ENCODE measurements around the gene GATAD2A. TPM values are rescaled to one million over a fixed set of nuclear protein-coding genes. Genes with fewer than 3 reads are reported as not detected.

Gene GATAD2A
- total and polyA plus RNA-seq, 4 donors, result 14.2 to 44.1 (median 35.0) TPM

DNA sequence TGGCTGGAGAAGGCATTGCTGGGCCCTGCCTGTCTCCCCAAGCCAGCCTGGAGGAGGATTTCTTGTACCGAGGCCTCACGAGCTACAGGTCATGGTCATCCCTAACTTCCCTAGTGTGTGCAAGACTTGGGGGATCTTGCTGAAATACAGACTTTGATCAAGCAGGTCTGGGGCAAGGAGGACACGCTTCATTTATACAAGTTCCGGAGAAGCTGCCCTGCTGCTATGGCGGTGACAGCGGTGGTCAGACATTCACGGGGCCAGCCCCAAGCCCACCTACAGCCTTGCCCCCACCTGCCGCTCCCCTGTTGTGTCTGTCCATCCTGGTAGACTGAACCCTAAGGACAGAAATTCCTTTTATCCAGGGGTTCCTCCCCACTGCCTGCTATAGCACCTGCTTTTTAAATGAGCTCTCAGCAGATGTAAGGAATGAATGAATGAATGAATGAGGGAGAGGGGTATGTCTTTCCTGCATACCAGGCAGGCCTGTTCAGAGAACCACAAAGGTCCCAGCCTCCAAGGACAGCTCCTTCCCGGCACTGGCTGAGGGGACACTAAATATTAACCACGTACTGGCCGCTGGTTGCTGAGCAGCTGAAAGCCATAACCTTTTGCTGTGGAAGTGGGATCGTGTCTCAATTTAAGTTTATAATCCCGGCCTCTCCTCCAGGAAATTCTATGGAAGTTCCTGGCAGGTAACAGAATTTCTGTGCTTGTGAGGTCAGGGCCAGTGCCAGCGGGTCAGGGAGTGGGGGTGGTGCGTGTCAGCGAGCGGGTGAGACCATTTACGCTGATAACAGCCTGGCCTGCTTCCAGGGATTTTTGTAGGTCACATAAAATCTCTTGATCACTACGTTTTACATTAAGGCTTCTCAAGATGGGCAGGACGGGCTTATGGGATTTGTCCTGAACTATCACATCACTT, 82.7 kb downstream of the GATAD2A start:
- Histone ChIP-seq H3K27me3 (ENCODE audit: control insufficient read depth, insufficient read depth, low read length) (no peaks in the 10 kb centered on the region), H3K27ac (ENCODE audit: low read depth, low read length) (peak overlapping the region; percentile 43), H3K36me3 (ENCODE audit: control insufficient read depth, insufficient read depth, low read length) (peaks cover 38% of the 10 kb centered on the region), H3K9me3 (ENCODE audit: control insufficient read depth, insufficient read depth, low read length) (no peaks in the 10 kb centered on the region), H3K4me1 (ENCODE audit: control insufficient read depth, insufficient read depth, low read length) (peaks cover 53% of the 10 kb centered on the region), H3K4me3 (ENCODE audit: low read depth, low read length) (no peak overlapping the region)
- peak in 1 of 6 donors; percentile 6 for DNase-seq (ENCODE audit: low read depth in 4 of 6, low spot score in 6 of 6)
- 56% methylated on average over 13 of the region's 20 CpGs for WGBS (ENCODE audit: insufficient coverage)

DNA sequence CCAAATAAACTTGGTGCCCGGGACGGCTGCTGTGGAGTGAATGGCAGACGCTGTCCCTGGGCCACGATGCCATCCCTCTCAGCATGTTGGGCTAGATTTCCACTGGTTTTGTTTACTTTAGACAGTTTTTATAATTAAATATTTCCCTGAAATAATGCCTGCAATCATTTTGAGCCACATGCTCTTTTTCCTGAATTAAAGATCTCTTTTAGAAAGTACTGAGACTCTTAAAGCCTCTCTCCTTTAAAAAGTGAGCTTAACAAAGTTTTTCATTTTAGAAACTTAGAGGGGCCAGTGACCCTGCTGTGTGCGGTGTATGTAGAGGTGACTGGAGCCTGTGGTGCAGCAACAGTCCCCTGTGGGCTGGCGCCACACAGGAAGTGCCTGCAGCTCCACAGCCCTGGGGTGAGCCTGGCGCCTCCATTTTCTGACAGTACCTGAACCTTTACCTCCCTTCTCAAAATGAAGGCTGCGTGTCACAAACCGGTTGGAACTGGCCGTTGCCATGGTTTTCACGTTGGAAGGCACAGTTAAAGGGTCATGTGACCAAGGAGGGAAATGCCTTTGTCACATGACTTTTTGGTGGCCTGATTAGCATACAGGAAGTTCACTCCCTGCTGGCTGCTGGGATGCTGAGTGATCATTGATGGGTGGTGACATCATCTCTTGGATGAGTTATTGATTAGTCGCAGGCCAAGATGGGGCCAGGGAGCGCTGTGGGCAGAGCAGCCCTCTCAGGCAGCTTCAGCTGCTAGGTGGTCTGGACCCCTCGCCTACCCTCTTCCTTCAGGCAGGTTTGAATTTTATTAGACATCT, 83.6 kb downstream of the GATAD2A start:
- H3K4me3 ChIP-seq (ENCODE audit: low read depth, low read length), result no peak overlapping the region
- peak; percentile 49 to 98 (median 76) for DNase-seq (ENCODE audit: low read depth in 4 of 6, low spot score in 6 of 6)
- WGBS (ENCODE audit: insufficient coverage), result 24% methylated on average over 8 of the region's 14 CpGs
- H3K27me3 ChIP-seq (ENCODE audit: control insufficient read depth, insufficient read depth, low read length), result no peaks in the 10 kb centered on the region
- no peaks in the 10 kb centered on the region for H3K9me3 ChIP-seq (ENCODE audit: control insufficient read depth, insufficient read depth, low read length)
- H3K4me1 ChIP-seq (ENCODE audit: control insufficient read depth, insufficient read depth, low read length), result peaks cover 51% of the 10 kb centered on the region
- H3K36me3 ChIP-seq (ENCODE audit: control insufficient read depth, insufficient read depth, low read length), result peaks cover 40% of the 10 kb centered on the region
- H3K27ac ChIP-seq (ENCODE audit: low read depth, low read length), result peak overlapping the region; percentile 43

- no peak overlapping the region for H3K4me3 ChIP-seq (ENCODE audit: low read depth, low read length)
- no peaks in the 10 kb centered on the region for H3K27me3 ChIP-seq (ENCODE audit: control insufficient read depth, insufficient read depth, low read length)
- DNase-seq (ENCODE audit: low read depth in 4 of 6, low spot score in 6 of 6), result no peak
- peaks cover 49% of the 10 kb centered on the region for H3K4me1 ChIP-seq (ENCODE audit: control insufficient read depth, insufficient read depth, low read length)
- WGBS (ENCODE audit: insufficient coverage), result 84% methylated on average over 9 of the region's 9 CpGs
- peak overlapping the region; percentile 43 for H3K27ac ChIP-seq (ENCODE audit: low read depth, low read length)
- no peaks in the 10 kb centered on the region for H3K9me3 ChIP-seq (ENCODE audit: control insufficient read depth, insufficient read depth, low read length)
- H3K36me3 ChIP-seq (ENCODE audit: control insufficient read depth, insufficient read depth, low read length), result peaks cover 48% of the 10 kb centered on the region
Observed at GRCh38 chr19:19489804-19490204, 84.3 kb downstream of the GATAD2A start.

GRCh38 chr19:19490214-19490968, 84.9 kb downstream of the GATAD2A start:
- no peaks in the 10 kb centered on the region for H3K27me3 ChIP-seq (ENCODE audit: control insufficient read depth, insufficient read depth, low read length)
- H3K27ac ChIP-seq (ENCODE audit: low read depth, low read length), result peak overlapping the region; percentile 43
- no peaks in the 10 kb centered on the region for H3K9me3 ChIP-seq (ENCODE audit: control insufficient read depth, insufficient read depth, low read length)
- peaks cover 43% of the 10 kb centered on the region for H3K4me1 ChIP-seq (ENCODE audit: control insufficient read depth, insufficient read depth, low read length)
- peak; percentile 71 to 97 (median 80) for DNase-seq (ENCODE audit: low read depth in 4 of 6, low spot score in 6 of 6)
- peaks cover 51% of the 10 kb centered on the region for H3K36me3 ChIP-seq (ENCODE audit: control insufficient read depth, insufficient read depth, low read length)
- H3K4me3 ChIP-seq (ENCODE audit: low read depth, low read length), result no peak overlapping the region
- 31% methylated on average over 19 of the region's 20 CpGs for WGBS (ENCODE audit: insufficient coverage)

GRCh38 chr19:19491321-19492025, 86.0 kb downstream of the GATAD2A start:
- DNase-seq (ENCODE audit: low read depth in 4 of 6, low spot score in 6 of 6), result no peak
- H3K36me3 ChIP-seq (ENCODE audit: control insufficient read depth, insufficient read depth, low read length), result peaks cover 52% of the 10 kb centered on the region
- H3K9me3 ChIP-seq (ENCODE audit: control insufficient read depth, insufficient read depth, low read length), result no peaks in the 10 kb centered on the region
- 92% methylated on average over 15 of the region's 15 CpGs for WGBS (ENCODE audit: insufficient coverage)
- peaks cover 36% of the 10 kb centered on the region for H3K4me1 ChIP-seq (ENCODE audit: control insufficient read depth, insufficient read depth, low read length)
- H3K27ac ChIP-seq (ENCODE audit: low read depth, low read length), result no peak overlapping the region
- no peaks in the 10 kb centered on the region for H3K27me3 ChIP-seq (ENCODE audit: control insufficient read depth, insufficient read depth, low read length)
- H3K4me3 ChIP-seq (ENCODE audit: low read depth, low read length), result no peak overlapping the region

- 97% methylated on average over 18 of the region's 21 CpGs for WGBS (ENCODE audit: insufficient coverage)
- no peak overlapping the region for H3K27ac ChIP-seq (ENCODE audit: low read depth, low read length)
- peaks cover 32% of the 10 kb centered on the region for H3K4me1 ChIP-seq (ENCODE audit: control insufficient read depth, insufficient read depth, low read length)
- no peak for DNase-seq (ENCODE audit: low read depth in 4 of 6, low spot score in 6 of 6)
- H3K4me3 ChIP-seq (ENCODE audit: low read depth, low read length), result no peak overlapping the region
- no peaks in the 10 kb centered on the region for H3K9me3 ChIP-seq (ENCODE audit: control insufficient read depth, insufficient read depth, low read length)
- H3K36me3 ChIP-seq (ENCODE audit: control insufficient read depth, insufficient read depth, low read length), result peaks cover 54% of the 10 kb centered on the region
- no peaks in the 10 kb centered on the region for H3K27me3 ChIP-seq (ENCODE audit: control insufficient read depth, insufficient read depth, low read length)
Observed at GRCh38 chr19:19492026-19492610, 86.6 kb downstream of the GATAD2A start.

DNA sequence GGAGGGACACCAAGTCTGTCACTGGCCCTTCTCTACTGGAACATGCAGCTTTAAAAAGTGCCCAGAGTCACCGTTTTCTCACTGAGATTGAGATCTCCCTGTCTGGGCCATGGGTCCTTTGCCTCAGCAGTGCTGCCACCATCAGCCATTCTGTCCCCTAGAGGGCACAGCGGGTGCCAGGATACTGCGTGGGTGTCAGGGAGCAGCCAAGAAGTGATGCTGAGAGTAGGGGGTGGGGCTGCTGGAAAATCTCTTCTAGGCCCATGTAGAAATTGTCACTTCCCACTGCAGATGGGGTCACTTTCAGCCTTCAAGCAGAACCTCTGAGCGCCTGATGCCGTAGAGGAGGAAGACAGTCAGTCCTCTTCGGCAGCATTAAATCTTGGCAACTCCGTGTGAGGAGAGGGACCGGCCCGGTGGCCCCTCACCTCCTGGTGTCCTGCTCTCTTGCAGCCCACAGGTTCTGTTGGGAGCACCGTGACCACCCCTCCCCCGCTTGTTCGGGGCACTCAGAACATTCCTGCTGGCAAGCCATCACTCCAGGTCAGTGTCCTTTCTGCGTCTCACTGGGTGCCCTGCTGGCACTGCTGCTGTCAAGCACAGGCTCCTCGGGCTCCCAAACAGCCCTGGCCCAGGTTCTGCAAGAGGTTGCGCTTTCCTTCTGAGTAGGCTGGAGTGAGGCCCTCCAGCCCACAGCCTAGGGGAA, 88.5 kb downstream of the GATAD2A start:
- no peaks in the 10 kb centered on the region for H3K9me3 ChIP-seq (ENCODE audit: control insufficient read depth, insufficient read depth, low read length)

More for the DNA sequence above, 88.5 kb downstream of the GATAD2A start:
- Histone ChIP-seq H3K4me1 (ENCODE audit: control insufficient read depth, insufficient read depth, low read length) (peaks cover 16% of the 10 kb centered on the region), H3K4me3 (ENCODE audit: low read depth, low read length) (no peak overlapping the region), H3K36me3 (ENCODE audit: control insufficient read depth, insufficient read depth, low read length) (peaks cover 70% of the 10 kb centered on the region), H3K27me3 (ENCODE audit: control insufficient read depth, insufficient read depth, low read length) (no peaks in the 10 kb centered on the region), H3K27ac (ENCODE audit: low read depth, low read length) (no peak overlapping the region)
- no peak for DNase-seq (ENCODE audit: low read depth in 4 of 6, low spot score in 6 of 6)
- WGBS (ENCODE audit: insufficient coverage), result 92% methylated on average over 13 of the region's 15 CpGs

All from spinal cord (tissue), 10 donors.